GM11168 (cell line): ENCODE measurements around the gene TSPO2.
"Not testable (repeated sequence)": the region's sequence is repeated elsewhere in the genome, so short reads cannot be mapped to it uniquely, and the experiment has no call there.

Experiments
- in situ Hi-C: fragments of 300-500 bp; cut with MboI; formaldehyde crosslinking; loops from one replicate; pipeline ENCODE4 v1.12.0; 2022; ENCODE audit warnings: low sequenced_read_pairs; ENCODE audit not compliant: unreplicated experiment

The TSPO2 gene

GRCh38 chr6:41042226-41043055 lies at the start of gene TSPO2:
TSPO2 (plus strand) TSS chr6:41042467; CDS start chr6:41042986, 519 bp downstream.
- in situ Hi-C loops, result no loop called here

GRCh38 chr6:40992746-40993145 lies 49.5 kb upstream of the TSPO2 start:
- in situ Hi-C loops, result no loop called here

- in situ Hi-C loops, result no loop called here
Observed at GRCh38 chr6:40996591-40997233, 45.6 kb upstream of the TSPO2 start.

- in situ Hi-C loops, result no loop called here
Observed at GRCh38 chr6:40997234-40997957, 44.9 kb upstream of the TSPO2 start.

- in situ Hi-C loops, result no loop called here
Observed at GRCh38 chr6:40998661-40999060, 43.6 kb upstream of the TSPO2 start.

- in situ Hi-C loops, result no loop called here
Observed at GRCh38 chr6:40999569-40999968, 42.7 kb upstream of the TSPO2 start.

- in situ Hi-C loops, result no loop called here
Observed at GRCh38 chr6:41000248-41000647, 42.0 kb upstream of the TSPO2 start.

GRCh38 chr6:41002168-41002567 lies 40.1 kb upstream of the TSPO2 start:
- in situ Hi-C loops, result no loop called here

GRCh38 chr6:41006217-41006616 lies 36.0 kb upstream of the TSPO2 start:
- in situ Hi-C loops, result not testable (repeated sequence)

GRCh38 chr6:41006980-41007379 lies 35.3 kb upstream of the TSPO2 start:
- in situ Hi-C loops, result not testable (repeated sequence)

- in situ Hi-C loops, result no loop called here
Observed at GRCh38 chr6:41008011-41008410, 34.3 kb upstream of the TSPO2 start.

GRCh38 chr6:41009669-41010068 lies 32.6 kb upstream of the TSPO2 start:
- in situ Hi-C loops, result no loop called here

- in situ Hi-C loops, result no loop called here
Observed at GRCh38 chr6:41011673-41012072, 30.6 kb upstream of the TSPO2 start.

GRCh38 chr6:41013466-41014153 lies 28.7 kb upstream of the TSPO2 start:
- in situ Hi-C loops, result no loop called here

- in situ Hi-C loops, result no loop called here
Observed at GRCh38 chr6:41014780-41015179, 27.5 kb upstream of the TSPO2 start.

- in situ Hi-C loops, result not testable (repeated sequence)
Observed at GRCh38 chr6:41015860-41016259, 26.4 kb upstream of the TSPO2 start.

- in situ Hi-C loops, result no loop called here
Observed at GRCh38 chr6:41017663-41018062, 24.6 kb upstream of the TSPO2 start.

- in situ Hi-C loops, result no loop called here
Observed at GRCh38 chr6:41021832-41022231, 20.4 kb upstream of the TSPO2 start.

- in situ Hi-C loops, result no loop called here
Observed at GRCh38 chr6:41022294-41022693, 20.0 kb upstream of the TSPO2 start.

GRCh38 chr6:41023114-41023513 lies 19.2 kb upstream of the TSPO2 start:
- in situ Hi-C loops, result no loop called here
